Right lobe of liver (tissue), 6 donors: Measurements from ENCODE around the gene DIAPH2. TPM values are rescaled to one million over a fixed set of nuclear protein-coding genes. Genes with fewer than 3 reads are reported as not detected.

Experiments
- ATAC-seq, 4 donors: fragments of 200-7000 bp; cut with Tn5 transposase; one replicate each; pipeline ENCODE4 v1.9.1; 2020; ENCODE audit warnings: mild to moderate bottlenecking in 4 of 4, moderate library complexity in 4 of 4
- DNase-seq, 3 donors: peaks; one replicate each; pipeline ENCODE4 v3.0.0-alpha.2; 2020
- H3K27ac ChIP-seq, 3 donors: fragments of 200-600 bp; one replicate each; pipeline ENCODE4 v1.8.0; 2022
- H3K27me3 ChIP-seq, 2 donors: fragments of 200-600 bp; one replicate each; pipeline ENCODE4 v1.8.0; 2022
- H3K36me3 ChIP-seq, 4 donors: fragments of 200-600 bp; sonication (generic) in 1 of 4; one replicate each; pipeline versions ENCODE4 v1.5.1 to v1.8.0; 2017 to 2022; ENCODE audit warnings: control low read depth in 1 of 4
- H3K4me1 ChIP-seq, 4 donors: fragments of 200-600 bp; sonication (generic) in 1 of 4; one replicate each; pipeline versions ENCODE4 v1.5.1 to v1.8.0; 2017 to 2022; ENCODE audit warnings: control low read depth in 1 of 4
- H3K4me3 ChIP-seq, 3 donors: fragments of 200-600 bp; one replicate each; pipeline ENCODE4 v1.8.0; 2022
- H3K9me3 ChIP-seq, 4 donors: fragments of 200-600 bp; sonication (generic) in 1 of 4; one replicate each; pipeline versions ENCODE4 v1.5.1 to v1.8.0; 2017 to 2022; ENCODE audit warnings: control low read depth in 1 of 4
- POLR2A ChIP-seq: fragments of 450-650 bp; IDR thresholded peaks from one replicate; pipeline ENCODE4 v1.6.1; 2017; ENCODE audit warnings: antibody characterized with exemption, mild to moderate bottlenecking
- WGBS: methylation state at CpG from one replicate; pipeline ENCODE4 v1.1.6; 2018; ENCODE audit warnings: low coverage, low lambda C conversion rate; ENCODE audit not compliant: insufficient coverage; ENCODE audit errors: missing lambda C conversion rate; 5-methylcytosine and 5-hydroxymethylcytosine counted together
- intact Hi-C, 2 donors: fragments of 100-400 bp; cut with DNase I; formaldehyde crosslinking; loops; one replicate each; pipeline versions ENCODE4 v1.11.2 to v1.14.1; 2022
- total RNA-seq, 6 experiments: library from RNA; depleted of rRNA in 2 of 6; stranded (reverse); fragments of >200 nt in 2 of 6; fragmentation: NEBNext Ultra II Directional in 3 of 6; extraction: Animal tissue kit (Norgen Biotek cat#: 25700) in 3 of 6; gene quantifications; one replicate each; pipeline versions ENCODE4 v1.1.0 to v1.2.4, GENCODE V29; 2016 to 2023
- TF ChIP-seq, protein P1 (sequence below), 4 donors: fragments of 200-600 bp in 3 of 4; fragments of 450-650 bp in 1 of 4; IDR thresholded peaks; one replicate each; pipeline versions ENCODE4 v1.5.1 to v1.8.0; 2016 to 2022; ENCODE audit warnings: antibody characterized with exemption in 4 of 4, mild to moderate bottlenecking in 2 of 4
- donor health status: DM: no; HTN: yes; CAD: no.
- donor health status: DM: no; HTN: no; CAD: no.
- donor health status: DM: no; HTN: no; CAD: no.
- donor health status: DM: no; HTN: yes; CAD: no.
- donor health status: DM: no; HTN: yes; CAD: no.

DIAPH2 gene
- total RNA-seq, 6 experiments from 2014 or later, result 10.6 to 20.0 (median 16.4) TPM

DNA sequence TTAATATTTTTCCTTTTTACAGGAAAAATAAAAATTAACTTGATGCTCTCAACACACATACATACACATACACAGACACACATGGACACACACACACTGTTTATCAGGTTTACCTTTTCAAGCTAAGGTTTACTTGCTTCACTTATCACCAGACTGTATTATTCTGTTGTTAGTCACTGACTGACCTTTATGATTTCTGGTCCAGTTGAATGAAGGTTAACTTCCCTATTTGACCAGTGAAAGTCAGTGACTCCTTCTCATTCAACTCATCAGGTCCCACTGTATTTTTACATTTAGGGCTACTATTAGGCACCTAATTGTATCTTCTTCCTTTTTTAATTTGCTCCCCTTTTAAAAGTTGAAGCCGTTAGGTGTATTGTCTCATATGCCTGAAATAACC is 16.0 kb downstream of the DIAPH2 start:
- no peak for ATAC-seq
- H3K9me3 ChIP-seq, result no peaks in the 10 kb centered on the region
- no peak overlapping the region for H3K4me3 ChIP-seq
- H3K27me3 ChIP-seq, result no peaks in the 10 kb centered on the region
- 78% methylated on average over 1 of the region's 1 CpG for WGBS
- H3K27ac ChIP-seq, result no peak overlapping the region
- TF ChIP-seq POLR2A, result no peak
- TF ChIP-seq, protein P1, sequence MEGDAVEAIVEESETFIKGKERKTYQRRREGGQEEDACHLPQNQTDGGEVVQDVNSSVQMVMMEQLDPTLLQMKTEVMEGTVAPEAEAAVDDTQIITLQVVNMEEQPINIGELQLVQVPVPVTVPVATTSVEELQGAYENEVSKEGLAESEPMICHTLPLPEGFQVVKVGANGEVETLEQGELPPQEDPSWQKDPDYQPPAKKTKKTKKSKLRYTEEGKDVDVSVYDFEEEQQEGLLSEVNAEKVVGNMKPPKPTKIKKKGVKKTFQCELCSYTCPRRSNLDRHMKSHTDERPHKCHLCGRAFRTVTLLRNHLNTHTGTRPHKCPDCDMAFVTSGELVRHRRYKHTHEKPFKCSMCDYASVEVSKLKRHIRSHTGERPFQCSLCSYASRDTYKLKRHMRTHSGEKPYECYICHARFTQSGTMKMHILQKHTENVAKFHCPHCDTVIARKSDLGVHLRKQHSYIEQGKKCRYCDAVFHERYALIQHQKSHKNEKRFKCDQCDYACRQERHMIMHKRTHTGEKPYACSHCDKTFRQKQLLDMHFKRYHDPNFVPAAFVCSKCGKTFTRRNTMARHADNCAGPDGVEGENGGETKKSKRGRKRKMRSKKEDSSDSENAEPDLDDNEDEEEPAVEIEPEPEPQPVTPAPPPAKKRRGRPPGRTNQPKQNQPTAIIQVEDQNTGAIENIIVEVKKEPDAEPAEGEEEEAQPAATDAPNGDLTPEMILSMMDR (IDR thresholded peaks at IDR 0.05), result no peak
- H3K36me3 ChIP-seq, result no peaks in the 10 kb centered on the region
- intact Hi-C loops, result no loop called here
- no peaks in the 10 kb centered on the region for H3K4me1 ChIP-seq
- no peak for DNase-seq

DNA sequence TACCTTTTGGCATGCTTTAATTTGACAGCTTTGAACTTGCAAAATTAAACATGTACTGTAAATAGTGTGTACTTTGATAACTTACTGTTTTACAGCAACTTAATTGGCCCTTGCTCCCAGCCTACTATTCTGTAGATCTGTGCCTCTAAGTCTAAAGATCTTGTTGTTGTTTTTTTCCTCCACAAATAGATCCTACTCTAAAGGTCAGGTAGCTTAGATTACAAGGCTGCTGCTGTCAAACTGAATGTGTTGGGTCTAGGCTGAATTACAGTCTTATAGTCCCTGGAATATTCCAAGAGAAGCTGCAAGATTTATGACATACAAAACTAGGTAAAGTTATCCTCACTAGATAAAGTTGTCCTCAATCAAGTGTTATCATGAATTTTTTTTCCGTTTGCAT is 18.7 kb downstream of the DIAPH2 start:
- Histone ChIP-seq H3K9me3 (no peaks in the 10 kb centered on the region), H3K36me3 (no peaks in the 10 kb centered on the region), H3K4me1 (no peaks in the 10 kb centered on the region), H3K4me3 (no peak overlapping the region), H3K27ac (no peak overlapping the region), H3K27me3 (no peaks in the 10 kb centered on the region)
- ATAC-seq, result no peak
- 40% methylated on average over 1 of the region's 1 CpG for WGBS
- no peak for DNase-seq
- no peak for TF ChIP-seq POLR2A
- TF ChIP-seq, protein P1 (IDR thresholded peaks at IDR 0.05), result no peak
- intact Hi-C loops, result no loop called here

DNA sequence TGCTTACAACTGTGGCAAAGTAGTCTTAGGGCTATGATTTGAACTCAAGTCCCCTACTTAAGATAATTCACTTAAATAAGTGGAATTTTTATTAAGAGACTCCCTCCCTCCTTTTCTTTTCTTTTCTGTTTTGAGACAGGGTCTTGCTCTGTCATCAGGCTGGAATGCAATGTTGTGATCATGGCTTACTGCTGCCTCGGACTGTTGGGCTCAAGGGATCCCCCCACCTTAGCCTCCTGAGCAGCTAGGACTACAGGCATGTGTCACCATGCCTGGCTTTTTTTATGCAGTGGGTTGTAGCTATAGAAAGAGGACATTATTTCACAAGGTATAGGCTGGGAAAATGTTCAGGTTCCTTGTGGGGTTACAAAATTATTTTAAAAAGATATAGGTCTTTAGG is 19.2 kb downstream of the DIAPH2 start:
- no peak overlapping the region for H3K4me3 ChIP-seq
- WGBS, result 20% methylated on average over 1 of the region's 1 CpG

DNA sequence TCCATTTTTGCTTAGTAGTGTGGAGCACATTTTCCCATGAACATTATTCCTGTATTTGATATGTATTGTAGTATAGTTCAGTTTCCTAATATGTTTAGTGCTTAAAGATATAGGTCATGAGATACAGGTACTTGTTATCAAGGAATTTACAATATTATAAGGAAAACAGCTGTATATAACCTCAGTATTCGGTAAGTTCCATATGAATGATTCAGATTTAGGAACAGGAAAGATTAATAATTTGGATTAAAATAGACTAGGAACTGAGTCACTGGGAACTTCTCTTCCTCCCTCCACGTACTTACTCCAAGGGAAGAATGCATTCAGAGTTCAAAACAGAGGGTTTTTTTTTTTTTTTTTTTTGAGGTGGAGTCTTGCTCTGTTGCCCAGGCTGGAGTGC is 20.0 kb downstream of the DIAPH2 start:
- Histone ChIP-seq H3K36me3 (no peaks in the 10 kb centered on the region), H3K27me3 (no peaks in the 10 kb centered on the region), H3K9me3 (no peaks in the 10 kb centered on the region), H3K4me3 (no peak overlapping the region), H3K27ac (no peak overlapping the region), H3K4me1 (no peaks in the 10 kb centered on the region)
- DNase-seq (no peak), ATAC-seq (no peak)
- 38% methylated on average over 2 of the region's 2 CpGs for whole genome bisulfite sequencing
- intact Hi-C loops, result no loop called here
- TF ChIP-seq, protein P1 (IDR thresholded peaks at IDR 0.05), result no peak
- no peak for TF ChIP-seq POLR2A

More for the DNA sequence above, 19.2 kb downstream of the DIAPH2 start:
- no peaks in the 10 kb centered on the region for H3K9me3 ChIP-seq
- intact Hi-C loops, result no loop called here
- no peaks in the 10 kb centered on the region for H3K4me1 ChIP-seq
- no peaks in the 10 kb centered on the region for H3K36me3 ChIP-seq
- ATAC-seq (no peak), DNase-seq (no peak)
- no peaks in the 10 kb centered on the region for H3K27me3 ChIP-seq
- TF ChIP-seq, protein P1 (IDR thresholded peaks at IDR 0.05), result no peak
- TF ChIP-seq POLR2A, result no peak
- H3K27ac ChIP-seq, result no peak overlapping the region

DNA sequence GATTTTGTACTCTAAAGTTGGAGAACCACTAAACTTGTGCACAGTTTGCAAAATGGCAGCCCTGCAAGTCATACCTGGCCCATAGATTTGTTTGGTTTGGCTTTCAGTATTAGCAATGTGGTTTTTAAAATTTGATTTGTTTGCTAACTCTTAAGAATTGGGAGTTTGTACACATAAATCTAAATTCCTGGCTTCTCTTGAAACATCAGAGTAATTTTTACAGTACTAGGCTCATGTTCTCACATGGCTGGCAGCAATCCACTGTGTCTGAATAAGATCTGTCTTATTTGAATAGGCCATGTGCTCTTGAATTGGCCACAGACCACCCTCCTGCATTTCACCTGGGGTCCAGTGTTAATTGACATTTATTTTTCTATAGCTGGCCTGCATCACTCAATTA is 21.3 kb downstream of the DIAPH2 start:
- no peak overlapping the region for H3K4me3 ChIP-seq
- no peak for ATAC-seq
- no peak for TF ChIP-seq POLR2A
- TF ChIP-seq, protein P1 (IDR thresholded peaks at IDR 0.05), result no peak
- H3K9me3 ChIP-seq, result no peaks in the 10 kb centered on the region
- no peak overlapping the region for H3K27ac ChIP-seq
- no peaks in the 10 kb centered on the region for H3K36me3 ChIP-seq
- no peaks in the 10 kb centered on the region for H3K4me1 ChIP-seq
- intact Hi-C loops, result no loop called here
- no peak for DNase-seq
- no peaks in the 10 kb centered on the region for H3K27me3 ChIP-seq
